Neural cell (in vitro differentiated cells): ENCODE results near the gene GABBR2. TPM values are rescaled to one million over a fixed set of nuclear protein-coding genes. Genes with fewer than 3 reads are reported as not detected.

ENCODE experiments used
- H2AFZ ChIP-seq: fragments of 200-600, 300-800 bp; sonication (generic), shearing (Covaris generic); 2 replicates; pipeline ENCODE4 v1.6.0; 2014; ENCODE audit warnings: low read depth, mild to moderate bottlenecking, antibody characterized with exemption, low read length, moderate library complexity
- H3F3A ChIP-seq: fragments of 200-600 bp; shearing (Covaris generic); 2 replicates; pipeline ENCODE4 v1.6.1; 2016; ENCODE audit warnings: mild to moderate bottlenecking, moderate library complexity, mixed read lengths, antibody characterized with exemption, low read length; ENCODE audit not compliant: insufficient read depth, poor library complexity, severe bottlenecking
- H3K27ac ChIP-seq: fragments of 200-600, 300-800 bp; sonication (generic), shearing (Covaris generic); 2 replicates; pipeline ENCODE4 v1.5.1; 2014; ENCODE audit warnings: mild to moderate bottlenecking, low read length, moderate library complexity
- H3K27me3 ChIP-seq: fragments of 300-800, 200-600 bp; sonication (generic), shearing (Covaris generic); 2 replicates; pipeline ENCODE4 v1.6.0; 2014; ENCODE audit warnings: mild to moderate bottlenecking, low read depth, low read length, moderate library complexity; ENCODE audit not compliant: insufficient read depth
- H3K36me3 ChIP-seq: fragments of 300-800, 200-600 bp; sonication (generic), shearing (Covaris generic); 2 replicates; pipeline ENCODE4 v1.5.1; 2014; ENCODE audit warnings: mild to moderate bottlenecking, antibody characterized with exemption, low read length, moderate library complexity; ENCODE audit not compliant: insufficient read depth
- H3K4me2 ChIP-seq: fragments of 300-800, 200-600 bp; sonication (generic), shearing (Covaris generic); 2 replicates; pipeline ENCODE4 v1.6.0; 2014; ENCODE audit warnings: mild to moderate bottlenecking, low read length
- H3K4me3 ChIP-seq: fragments of 300-800, 200-600 bp; sonication (generic), shearing (Covaris generic); 2 replicates; pipeline ENCODE4 v1.5.1; 2014; ENCODE audit warnings: mild to moderate bottlenecking, low read length, moderate library complexity
- H3K79me2 ChIP-seq: fragments of 200-600 bp; shearing (Covaris generic); replicated peaks from 2 replicates; pipeline ENCODE4 v1.6.0; 2014; ENCODE audit warnings: mild to moderate bottlenecking, low read length, moderate library complexity; ENCODE audit not compliant: insufficient read depth
- H3K9ac ChIP-seq: fragments of 300-800, 200-600 bp; sonication (generic), shearing (Covaris generic); 2 replicates; pipeline ENCODE4 v1.6.1; 2016; ENCODE audit warnings: mild to moderate bottlenecking, low read length, mixed read lengths
- H3K9me2 ChIP-seq: fragments of 200-600 bp; shearing (Covaris generic); 2 replicates; pipeline ENCODE4 v1.6.1; 2016; ENCODE audit warnings: mild to moderate bottlenecking, low read length, mixed read lengths; ENCODE audit not compliant: insufficient read depth
- H3K9me3 ChIP-seq: fragments of 200-600, 300-800 bp; sonication (generic), shearing (Covaris generic); 2 replicates; pipeline ENCODE4 v1.6.1; 2016; ENCODE audit warnings: mild to moderate bottlenecking, mixed run types, low read length, moderate library complexity, mixed read lengths
- H4K20me1 ChIP-seq: fragments of 200-600 bp; shearing (Covaris generic); 2 replicates; pipeline ENCODE4 v1.6.1; 2016; ENCODE audit warnings: mild to moderate bottlenecking, mixed run types; ENCODE audit not compliant: insufficient read depth
- EP300 ChIP-seq: fragments of 450-650 bp; conservative IDR thresholded peaks from 2 replicates; pipeline ENCODE4 v1.6.1; 2014; ENCODE audit warnings: antibody characterized with exemption, mild to moderate bottlenecking, moderate library complexity; ENCODE audit not compliant: poor library complexity, severe bottlenecking
- EZH2 ChIP-seq: fragments of 200-600, 300-800 bp; shearing (Covaris generic), sonication (generic); IDR thresholded peaks from 2 replicates; pipeline ENCODE4 v1.6.1; 2014; ENCODE audit warnings: antibody characterized with exemption, low read length, borderline replicate concordance, mild to moderate bottlenecking; ENCODE audit not compliant: insufficient read depth, poor library complexity, severe bottlenecking
- MXI1 ChIP-seq: fragments of 450-650 bp; conservative IDR thresholded peaks from 2 replicates; pipeline ENCODE4 v1.6.1; 2014; ENCODE audit warnings: antibody characterized with exemption, mild to moderate bottlenecking; ENCODE audit not compliant: poor library complexity, severe bottlenecking
- POLR2AphosphoS5 ChIP-seq: IDR thresholded peaks from 2 replicates; pipeline ENCODE4 v1.6.1; 2012
- RAD21 ChIP-seq: fragments of 450-650 bp; conservative IDR thresholded peaks from 2 replicates; pipeline ENCODE4 v1.6.1; 2014; ENCODE audit warnings: antibody characterized with exemption, mild to moderate bottlenecking, moderate library complexity
- SMC3 ChIP-seq: fragments of 450-650 bp; conservative IDR thresholded peaks from 2 replicates; pipeline ENCODE4 v1.6.1; 2014; ENCODE audit warnings: antibody characterized with exemption, mild to moderate bottlenecking, moderate library complexity; ENCODE audit not compliant: poor library complexity
- TAF1 ChIP-seq: IDR thresholded peaks from 2 replicates; pipeline ENCODE4 v1.6.1; 2012; ENCODE audit warnings: low read depth
- polyA plus RNA-seq: library from polyadenylated mRNA; depleted of rRNA; stranded (reverse); fragments of >200 nt; gene quantifications from 2 replicates; pipeline ENCODE4 v1.2.3, GENCODE V29; 2014
- TF ChIP-seq, protein P1 (sequence below): IDR thresholded peaks from 2 replicates; pipeline ENCODE4 v1.6.1; 2012; ENCODE audit warnings: borderline replicate concordance
- TF ChIP-seq, protein P2 (sequence below): fragments of 450-650 bp; IDR thresholded peaks from 2 replicates; pipeline ENCODE4 v1.5.1; 2014; ENCODE audit warnings: antibody characterized with exemption, mild to moderate bottlenecking, moderate library complexity; ENCODE audit not compliant: poor library complexity, severe bottlenecking

The GABBR2 gene
- polyA plus RNA-seq, 1 donor from 2014 or later: 7.1 TPM

DNA sequence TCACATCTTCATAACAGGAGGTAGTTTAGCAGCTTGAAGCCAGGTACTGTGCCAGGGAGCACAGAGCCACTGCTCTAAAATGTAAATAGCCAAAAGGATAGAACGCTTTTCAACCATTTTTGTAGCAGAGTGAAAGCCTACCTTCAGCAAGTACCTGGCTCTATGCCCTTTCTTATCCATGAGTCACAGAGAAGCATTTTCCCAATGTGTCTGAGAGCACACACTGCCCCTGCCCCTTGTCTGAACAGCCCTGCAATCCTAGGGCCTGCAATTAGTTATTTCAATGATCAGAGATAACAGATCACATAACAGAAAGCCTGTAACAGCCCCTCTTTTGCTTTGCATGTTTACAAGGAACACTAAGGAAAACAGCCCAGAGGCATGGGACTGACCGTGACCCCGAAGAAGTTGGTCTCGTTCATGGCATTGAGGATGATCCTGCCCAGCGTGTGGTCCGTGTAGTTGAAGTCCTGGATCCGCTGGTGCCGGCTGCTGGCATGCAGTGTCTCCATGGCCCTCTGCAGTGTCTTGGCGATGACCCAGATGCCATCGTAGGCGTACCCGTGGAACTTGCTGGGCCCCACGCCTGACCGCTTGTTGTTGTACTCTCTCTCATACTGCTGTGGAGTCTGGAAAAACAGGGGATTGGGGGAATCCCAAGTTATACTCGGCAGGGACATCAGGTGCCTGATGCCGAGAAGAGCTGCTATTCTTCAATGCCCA lies 255.0 kb downstream of the GABBR2 start:
- no peak overlapping the region for H2AFZ ChIP-seq
- H3F3A ChIP-seq: no peaks in the 10 kb centered on the region
- H3K36me3 ChIP-seq: no peaks in the 10 kb centered on the region
- H3K27me3 ChIP-seq: no peaks in the 10 kb centered on the region
- no peak overlapping the region for H3K9ac ChIP-seq
- H3K9me3 ChIP-seq: no peaks in the 10 kb centered on the region
- H3K4me2 ChIP-seq: no peak overlapping the region
- no peaks in the 10 kb centered on the region for H3K9me2 ChIP-seq
- H4K20me1 ChIP-seq: no peaks in the 10 kb centered on the region
- no peak overlapping the region for H3K27ac ChIP-seq
- no peak overlapping the region for H3K4me3 ChIP-seq
- no peak for TF ChIP-seq EZH2
- no peak for TF ChIP-seq EP300
- TF ChIP-seq, protein P1, sequence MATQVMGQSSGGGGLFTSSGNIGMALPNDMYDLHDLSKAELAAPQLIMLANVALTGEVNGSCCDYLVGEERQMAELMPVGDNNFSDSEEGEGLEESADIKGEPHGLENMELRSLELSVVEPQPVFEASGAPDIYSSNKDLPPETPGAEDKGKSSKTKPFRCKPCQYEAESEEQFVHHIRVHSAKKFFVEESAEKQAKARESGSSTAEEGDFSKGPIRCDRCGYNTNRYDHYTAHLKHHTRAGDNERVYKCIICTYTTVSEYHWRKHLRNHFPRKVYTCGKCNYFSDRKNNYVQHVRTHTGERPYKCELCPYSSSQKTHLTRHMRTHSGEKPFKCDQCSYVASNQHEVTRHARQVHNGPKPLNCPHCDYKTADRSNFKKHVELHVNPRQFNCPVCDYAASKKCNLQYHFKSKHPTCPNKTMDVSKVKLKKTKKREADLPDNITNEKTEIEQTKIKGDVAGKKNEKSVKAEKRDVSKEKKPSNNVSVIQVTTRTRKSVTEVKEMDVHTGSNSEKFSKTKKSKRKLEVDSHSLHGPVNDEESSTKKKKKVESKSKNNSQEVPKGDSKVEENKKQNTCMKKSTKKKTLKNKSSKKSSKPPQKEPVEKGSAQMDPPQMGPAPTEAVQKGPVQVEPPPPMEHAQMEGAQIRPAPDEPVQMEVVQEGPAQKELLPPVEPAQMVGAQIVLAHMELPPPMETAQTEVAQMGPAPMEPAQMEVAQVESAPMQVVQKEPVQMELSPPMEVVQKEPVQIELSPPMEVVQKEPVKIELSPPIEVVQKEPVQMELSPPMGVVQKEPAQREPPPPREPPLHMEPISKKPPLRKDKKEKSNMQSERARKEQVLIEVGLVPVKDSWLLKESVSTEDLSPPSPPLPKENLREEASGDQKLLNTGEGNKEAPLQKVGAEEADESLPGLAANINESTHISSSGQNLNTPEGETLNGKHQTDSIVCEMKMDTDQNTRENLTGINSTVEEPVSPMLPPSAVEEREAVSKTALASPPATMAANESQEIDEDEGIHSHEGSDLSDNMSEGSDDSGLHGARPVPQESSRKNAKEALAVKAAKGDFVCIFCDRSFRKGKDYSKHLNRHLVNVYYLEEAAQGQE: no peak
- TF ChIP-seq TAF1: no peak
- TF ChIP-seq, protein P2, sequence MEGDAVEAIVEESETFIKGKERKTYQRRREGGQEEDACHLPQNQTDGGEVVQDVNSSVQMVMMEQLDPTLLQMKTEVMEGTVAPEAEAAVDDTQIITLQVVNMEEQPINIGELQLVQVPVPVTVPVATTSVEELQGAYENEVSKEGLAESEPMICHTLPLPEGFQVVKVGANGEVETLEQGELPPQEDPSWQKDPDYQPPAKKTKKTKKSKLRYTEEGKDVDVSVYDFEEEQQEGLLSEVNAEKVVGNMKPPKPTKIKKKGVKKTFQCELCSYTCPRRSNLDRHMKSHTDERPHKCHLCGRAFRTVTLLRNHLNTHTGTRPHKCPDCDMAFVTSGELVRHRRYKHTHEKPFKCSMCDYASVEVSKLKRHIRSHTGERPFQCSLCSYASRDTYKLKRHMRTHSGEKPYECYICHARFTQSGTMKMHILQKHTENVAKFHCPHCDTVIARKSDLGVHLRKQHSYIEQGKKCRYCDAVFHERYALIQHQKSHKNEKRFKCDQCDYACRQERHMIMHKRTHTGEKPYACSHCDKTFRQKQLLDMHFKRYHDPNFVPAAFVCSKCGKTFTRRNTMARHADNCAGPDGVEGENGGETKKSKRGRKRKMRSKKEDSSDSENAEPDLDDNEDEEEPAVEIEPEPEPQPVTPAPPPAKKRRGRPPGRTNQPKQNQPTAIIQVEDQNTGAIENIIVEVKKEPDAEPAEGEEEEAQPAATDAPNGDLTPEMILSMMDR: no peak
- TF ChIP-seq SMC3: no peak
- TF ChIP-seq RAD21: no peak
- TF ChIP-seq POLR2AphosphoS5: no peak
- no peak for TF ChIP-seq MXI1
- H3K79me2 ChIP-seq: no peaks in the 10 kb centered on the region

DNA sequence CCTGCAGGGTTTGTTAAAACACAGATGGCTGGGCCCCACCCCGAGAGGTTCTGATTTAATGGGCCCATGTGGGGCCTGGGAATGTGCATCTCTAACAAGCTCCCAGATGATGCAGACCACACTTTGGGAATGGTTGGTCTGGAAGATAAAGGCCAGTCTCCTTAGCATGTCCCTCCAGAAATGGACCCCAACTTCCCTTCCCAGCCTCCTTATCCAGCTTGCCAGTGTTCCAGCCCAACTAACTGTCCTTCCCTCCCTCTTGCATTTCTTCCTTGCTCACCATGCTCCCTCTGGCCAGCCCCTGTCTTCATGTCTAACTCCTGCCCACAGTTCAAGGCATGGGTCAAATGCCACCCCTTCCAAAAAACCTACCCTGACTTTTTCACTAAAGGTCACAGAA lies 257.2 kb downstream of the GABBR2 start:
- Histone ChIP-seq H2AFZ (no peak overlapping the region), H3F3A (no peaks in the 10 kb centered on the region), H3K4me3 (no peak overlapping the region), H3K4me2 (no peak overlapping the region), H3K9me3 (no peaks in the 10 kb centered on the region), H3K27me3 (no peaks in the 10 kb centered on the region), H4K20me1 (no peaks in the 10 kb centered on the region), H3K9ac (no peak overlapping the region), H3K9me2 (no peaks in the 10 kb centered on the region), H3K79me2 (no peaks in the 10 kb centered on the region), H3K36me3 (no peaks in the 10 kb centered on the region), H3K27ac (no peak overlapping the region)
- TF ChIP-seq SMC3 (no peak), TAF1 (no peak), MXI1 (no peak), RAD21 (no peak), POLR2AphosphoS5 (no peak), EZH2 (no peak), EP300 (no peak)
- TF ChIP-seq, protein P1: no peak
- TF ChIP-seq, protein P2: no peak
